22Rv1 (cell line): ENCODE measurements around the gene CACNA1C.

ENCODE experiments used
- ZFX ChIP-seq: fragments of 450-650 bp; IDR thresholded peaks from 2 replicates; pipeline ENCODE4 v1.6.1; 2017; ENCODE audit warnings: antibody characterized with exemption, borderline replicate concordance
- TF ChIP-seq, protein P1 (sequence below): fragments of 450-650 bp; IDR thresholded peaks from 2 replicates; pipeline ENCODE4 v1.5.1; 2017; ENCODE audit warnings: mild to moderate bottlenecking

DNA sequence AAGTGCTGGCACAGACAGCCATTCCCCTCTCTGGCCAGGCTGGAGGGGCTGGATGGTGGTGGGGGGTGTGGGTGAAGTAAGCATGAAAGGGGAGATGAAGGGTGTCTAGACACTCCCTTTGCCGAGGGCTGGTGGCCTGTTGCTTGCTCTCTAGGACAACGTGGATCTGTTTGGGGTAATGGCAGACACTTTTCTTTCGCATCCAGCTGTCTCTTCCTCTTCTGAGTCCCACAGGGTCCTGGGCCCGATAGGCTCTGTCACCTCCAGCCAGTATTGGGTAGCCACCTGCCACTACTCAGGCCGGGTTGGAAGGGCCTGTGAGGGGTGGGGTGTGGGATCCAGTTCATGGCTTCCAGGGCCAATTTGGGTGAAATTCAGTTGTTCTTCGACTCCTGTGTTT, 218.1 kb downstream of the CACNA1C start:
- TF ChIP-seq, protein P1, sequence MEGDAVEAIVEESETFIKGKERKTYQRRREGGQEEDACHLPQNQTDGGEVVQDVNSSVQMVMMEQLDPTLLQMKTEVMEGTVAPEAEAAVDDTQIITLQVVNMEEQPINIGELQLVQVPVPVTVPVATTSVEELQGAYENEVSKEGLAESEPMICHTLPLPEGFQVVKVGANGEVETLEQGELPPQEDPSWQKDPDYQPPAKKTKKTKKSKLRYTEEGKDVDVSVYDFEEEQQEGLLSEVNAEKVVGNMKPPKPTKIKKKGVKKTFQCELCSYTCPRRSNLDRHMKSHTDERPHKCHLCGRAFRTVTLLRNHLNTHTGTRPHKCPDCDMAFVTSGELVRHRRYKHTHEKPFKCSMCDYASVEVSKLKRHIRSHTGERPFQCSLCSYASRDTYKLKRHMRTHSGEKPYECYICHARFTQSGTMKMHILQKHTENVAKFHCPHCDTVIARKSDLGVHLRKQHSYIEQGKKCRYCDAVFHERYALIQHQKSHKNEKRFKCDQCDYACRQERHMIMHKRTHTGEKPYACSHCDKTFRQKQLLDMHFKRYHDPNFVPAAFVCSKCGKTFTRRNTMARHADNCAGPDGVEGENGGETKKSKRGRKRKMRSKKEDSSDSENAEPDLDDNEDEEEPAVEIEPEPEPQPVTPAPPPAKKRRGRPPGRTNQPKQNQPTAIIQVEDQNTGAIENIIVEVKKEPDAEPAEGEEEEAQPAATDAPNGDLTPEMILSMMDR = no peak
- no peak for TF ChIP-seq ZFX
